ENCODE measurements around the gene PRICKLE2.

The PRICKLE2 gene

DNA sequence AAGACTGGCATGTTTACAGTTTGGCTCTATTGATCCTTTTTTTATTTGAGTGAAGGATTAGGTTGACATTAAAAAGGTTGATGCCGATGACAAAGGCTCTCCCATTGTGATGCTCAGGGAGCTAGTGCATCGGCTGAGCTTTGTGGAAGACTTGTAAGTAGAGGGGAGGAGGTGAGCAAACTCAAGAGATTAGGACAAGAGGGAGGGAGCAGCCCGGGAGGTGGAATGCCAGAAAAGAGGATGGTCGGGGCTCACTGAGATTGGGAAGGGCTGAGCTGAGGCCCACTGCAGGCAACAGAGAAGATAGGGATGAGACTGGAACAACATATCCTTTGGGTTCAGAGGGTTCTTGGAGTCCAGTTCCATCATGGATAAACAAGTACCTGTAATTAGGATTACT is 175.4 kb downstream of the PRICKLE2 start:
- H3K4me3 ChIP-seq (ENCODE audit: low read depth, low read length): no peak overlapping the region
- peak overlapping the region; percentile 5 for H4K8ac ChIP-seq (ENCODE audit: low read depth, low read length)
- WGBS (ENCODE audit: extremely low coverage, insufficient coverage, insufficient read length): no CpG with 5 or more reads among the region's 4 CpGs
- no peak overlapping the region for H3K4ac ChIP-seq (ENCODE audit: low read depth, low read length)
- peak overlapping the region; percentile 49 for H4K91ac ChIP-seq (ENCODE audit: low read depth, low read length)
- no peaks in the 10 kb centered on the region for H3K27me3 ChIP-seq (ENCODE audit: insufficient read depth, low read length)
- no peak overlapping the region for H3K14ac ChIP-seq (ENCODE audit: low read length)
- H3K36me3 ChIP-seq (ENCODE audit: control insufficient read depth in 1 of 2, insufficient read depth in 2 of 2, low read length in 2 of 2): no peaks in the 10 kb centered on the region
- no peaks in the 10 kb centered on the region for H3K9me3 ChIP-seq (ENCODE audit: insufficient read depth, low read depth, low read length)
- no peak overlapping the region for H3K4me2 ChIP-seq (ENCODE audit: low read length)
- peak overlapping the region; percentile 9 for H2BK120ac ChIP-seq (ENCODE audit: insufficient read depth, low read length, poor library complexity)
- H2AFZ ChIP-seq (ENCODE audit: insufficient read depth, low read length, poor library complexity): no peak overlapping the region
- no peak overlapping the region for H3K18ac ChIP-seq (ENCODE audit: low read length)
- peak overlapping the region; percentile 1 for H2BK5ac ChIP-seq (ENCODE audit: low read depth, low read length, poor library complexity)
- no peak overlapping the region for H4K12ac ChIP-seq (ENCODE audit: low read depth, low read length)
- peak overlapping the region; percentile 2 for H2BK12ac ChIP-seq (ENCODE audit: low read length)
- peaks cover 18 to 19% of the 10 kb centered on the region in 2 experiments for H3K4me1 ChIP-seq (ENCODE audit: control insufficient read depth in 1 of 2, insufficient read depth in 2 of 2, low read length in 2 of 2)
- no peak for DNase-seq
- H3K79me2 ChIP-seq (ENCODE audit: control insufficient read depth, insufficient read depth, low read length, poor library complexity): no peaks in the 10 kb centered on the region
- H3K23ac ChIP-seq (ENCODE audit: low read length): no peak overlapping the region
- H2AK5ac ChIP-seq (ENCODE audit: low read length): no peak overlapping the region
- peak overlapping the region; percentile 96 for H3K27ac ChIP-seq (ENCODE audit: low read depth, low read length)
- peaks cover 20% of the 10 kb centered on the region for H3K79me1 ChIP-seq (ENCODE audit: low read length)
- H3K9ac ChIP-seq (ENCODE audit: low read length): no peak overlapping the region

DNA sequence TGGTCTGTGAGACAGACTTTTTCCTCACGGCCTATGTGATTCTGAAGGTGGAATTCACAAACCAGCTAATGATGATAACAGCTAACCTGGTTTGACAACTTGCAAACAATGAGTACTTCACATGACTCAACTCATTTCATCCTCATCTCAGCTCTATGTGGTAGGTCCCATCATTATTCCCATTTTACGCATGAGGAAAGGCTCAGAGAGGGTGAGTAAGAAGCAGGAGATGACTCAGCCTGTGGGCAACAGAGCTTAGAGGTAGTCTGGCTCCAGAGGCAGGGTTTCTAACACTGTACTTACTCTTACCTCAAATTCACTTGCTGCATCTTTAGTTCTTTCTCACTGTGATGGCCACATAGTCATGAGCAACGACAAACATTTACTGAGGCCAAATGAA is 176.1 kb downstream of the PRICKLE2 start:
- Histone ChIP-seq H2AK5ac (ENCODE audit: low read length) (no peak overlapping the region), H3K9me3 (ENCODE audit: insufficient read depth, low read depth, low read length) (no peaks in the 10 kb centered on the region), H3K23ac (ENCODE audit: low read length) (no peak overlapping the region), H3K14ac (ENCODE audit: low read length) (peak overlapping the region; percentile 6), H3K4ac (ENCODE audit: low read depth, low read length) (no peak overlapping the region), H3K4me2 (ENCODE audit: low read length) (no peak overlapping the region), H3K79me1 (ENCODE audit: low read length) (peaks cover 22% of the 10 kb centered on the region), H3K27me3 (ENCODE audit: insufficient read depth, low read length) (no peaks in the 10 kb centered on the region), H3K9ac (ENCODE audit: low read length) (no peak overlapping the region), H2BK12ac (ENCODE audit: low read length) (peak overlapping the region; percentile 27), H2AFZ (ENCODE audit: insufficient read depth, low read length, poor library complexity) (no peak overlapping the region), H3K4me1 (ENCODE audit: control insufficient read depth in 1 of 2, insufficient read depth in 2 of 2, low read length in 2 of 2) (peaks cover 18 to 19% of the 10 kb centered on the region in 2 experiments), H3K27ac (ENCODE audit: low read depth, low read length) (peak overlapping the region; percentile 96), H4K12ac (ENCODE audit: low read depth, low read length) (no peak overlapping the region), H3K79me2 (ENCODE audit: control insufficient read depth, insufficient read depth, low read length, poor library complexity) (no peaks in the 10 kb centered on the region), H4K91ac (ENCODE audit: low read depth, low read length) (peak overlapping the region; percentile 58), H2BK5ac (ENCODE audit: low read depth, low read length, poor library complexity) (peak overlapping the region; percentile 92), H3K18ac (ENCODE audit: low read length) (no peak overlapping the region), H2BK120ac (ENCODE audit: insufficient read depth, low read length, poor library complexity) (peak overlapping the region; percentile 25), H3K36me3 (ENCODE audit: control insufficient read depth in 1 of 2, insufficient read depth in 2 of 2, low read length in 2 of 2) (no peaks in the 10 kb centered on the region), H3K4me3 (ENCODE audit: low read depth, low read length) (no peak overlapping the region), H4K8ac (ENCODE audit: low read depth, low read length) (no peak overlapping the region)
- WGBS (ENCODE audit: extremely low coverage, insufficient coverage, insufficient read length): no CpG with 5 or more reads among the region's 3 CpGs
- DNase-seq: peak; percentile 50 to 62

DNA sequence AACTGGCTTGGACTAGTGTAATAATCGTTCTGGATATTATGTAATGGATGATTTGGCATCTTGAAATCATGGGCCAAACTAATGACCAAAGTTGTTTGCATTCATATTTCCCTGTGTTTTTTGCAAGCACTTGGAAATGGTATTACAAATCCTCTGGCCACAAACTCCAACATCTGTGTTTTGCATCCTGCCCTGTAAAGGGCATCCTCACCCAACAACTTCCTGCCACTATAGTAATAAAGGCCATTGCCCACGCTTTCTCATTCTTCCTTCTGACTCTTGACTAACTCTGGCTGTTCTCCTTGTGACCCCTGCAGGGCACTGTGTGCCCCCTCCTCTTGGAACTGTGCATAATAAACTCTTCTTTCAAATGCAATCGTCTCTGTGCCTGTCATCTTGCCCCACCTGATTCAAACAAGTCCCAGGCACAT is 176.6 kb downstream of the PRICKLE2 start:
- Histone ChIP-seq H3K4ac (ENCODE audit: low read depth, low read length) (peak overlapping the region; percentile 25), H3K27me3 (ENCODE audit: insufficient read depth, low read length) (no peaks in the 10 kb centered on the region), H3K23ac (ENCODE audit: low read length) (no peak overlapping the region), H4K12ac (ENCODE audit: low read depth, low read length) (no peak overlapping the region), H3K27ac (ENCODE audit: low read depth, low read length) (peak overlapping the region; percentile 96), H3K14ac (ENCODE audit: low read length) (peak overlapping the region; percentile 68), H4K8ac (ENCODE audit: low read depth, low read length) (peak overlapping the region; percentile 81), H3K36me3 (ENCODE audit: control insufficient read depth in 1 of 2, insufficient read depth in 2 of 2, low read length in 2 of 2) (no peaks in the 10 kb centered on the region), H3K4me2 (ENCODE audit: low read length) (peak overlapping the region; percentile 26), H3K79me2 (ENCODE audit: control insufficient read depth, insufficient read depth, low read length, poor library complexity) (no peaks in the 10 kb centered on the region), H3K9ac (ENCODE audit: low read length) (no peak overlapping the region), H3K4me1 (ENCODE audit: control insufficient read depth in 1 of 2, insufficient read depth in 2 of 2, low read length in 2 of 2) (peaks cover 16 to 19% of the 10 kb centered on the region in 2 experiments), H2AFZ (ENCODE audit: insufficient read depth, low read length, poor library complexity) (no peak overlapping the region), H2BK120ac (ENCODE audit: insufficient read depth, low read length, poor library complexity) (peak overlapping the region; percentile 89), H3K4me3 (ENCODE audit: low read depth, low read length) (no peak overlapping the region), H2BK5ac (ENCODE audit: low read depth, low read length, poor library complexity) (peak overlapping the region; percentile 92), H2BK12ac (ENCODE audit: low read length) (peak overlapping the region; percentile 58), H2AK5ac (ENCODE audit: low read length) (peak overlapping the region; percentile 41), H3K18ac (ENCODE audit: low read length) (peak overlapping the region; percentile 69), H4K91ac (ENCODE audit: low read depth, low read length) (peak overlapping the region; percentile 78), H3K9me3 (ENCODE audit: insufficient read depth, low read depth, low read length) (no peaks in the 10 kb centered on the region), H3K79me1 (ENCODE audit: low read length) (peaks cover 22% of the 10 kb centered on the region)
- WGBS (ENCODE audit: extremely low coverage, insufficient coverage, insufficient read length): no CpG with 5 or more reads among the region's 3 CpGs
- no peak for DNase-seq

DNA sequence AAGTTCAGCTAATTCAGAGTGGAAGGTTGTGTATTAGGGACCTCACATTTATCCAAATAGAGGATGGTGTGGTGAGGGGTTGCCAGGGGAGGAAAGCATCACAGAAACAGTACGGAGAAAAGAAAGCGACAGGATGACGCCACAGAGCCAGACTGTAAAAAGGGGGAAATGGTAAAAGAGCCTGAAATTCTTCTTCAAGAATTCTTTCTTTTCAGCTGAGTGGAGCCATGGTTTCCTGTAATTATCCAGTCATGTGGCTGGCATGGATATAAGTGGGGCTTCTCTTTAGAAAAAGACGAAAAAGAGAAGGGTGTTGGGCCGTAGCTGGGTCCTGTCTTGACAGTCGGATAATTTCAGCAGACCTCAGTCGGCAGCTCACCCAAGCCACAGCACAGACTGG is 177.5 kb downstream of the PRICKLE2 start:
- Histone ChIP-seq H2BK12ac (ENCODE audit: low read length) (no peak overlapping the region), H4K12ac (ENCODE audit: low read depth, low read length) (no peak overlapping the region), H2BK120ac (ENCODE audit: insufficient read depth, low read length, poor library complexity) (peak overlapping the region; percentile 89), H4K91ac (ENCODE audit: low read depth, low read length) (peak overlapping the region; percentile 78), H3K27me3 (ENCODE audit: insufficient read depth, low read length) (no peaks in the 10 kb centered on the region), H3K4me1 (ENCODE audit: control insufficient read depth in 1 of 2, insufficient read depth in 2 of 2, low read length in 2 of 2) (peaks cover 15 to 19% of the 10 kb centered on the region in 2 experiments), H3K79me1 (ENCODE audit: low read length) (peaks cover 22% of the 10 kb centered on the region), H3K36me3 (ENCODE audit: control insufficient read depth in 1 of 2, insufficient read depth in 2 of 2, low read length in 2 of 2) (no peaks in the 10 kb centered on the region), H4K8ac (ENCODE audit: low read depth, low read length) (no peak overlapping the region), H2BK5ac (ENCODE audit: low read depth, low read length, poor library complexity) (peak overlapping the region; percentile 92), H3K4me2 (ENCODE audit: low read length) (peak overlapping the region; percentile 26), H3K18ac (ENCODE audit: low read length) (no peak overlapping the region), H3K14ac (ENCODE audit: low read length) (no peak overlapping the region), H2AFZ (ENCODE audit: insufficient read depth, low read length, poor library complexity) (no peak overlapping the region), H3K79me2 (ENCODE audit: control insufficient read depth, insufficient read depth, low read length, poor library complexity) (no peaks in the 10 kb centered on the region), H3K23ac (ENCODE audit: low read length) (no peak overlapping the region), H3K9me3 (ENCODE audit: insufficient read depth, low read depth, low read length) (no peaks in the 10 kb centered on the region), H3K9ac (ENCODE audit: low read length) (no peak overlapping the region), H3K4ac (ENCODE audit: low read depth, low read length) (no peak overlapping the region), H3K27ac (ENCODE audit: low read depth, low read length) (peak overlapping the region; percentile 96), H3K4me3 (ENCODE audit: low read depth, low read length) (no peak overlapping the region), H2AK5ac (ENCODE audit: low read length) (no peak overlapping the region)
- WGBS (ENCODE audit: extremely low coverage, insufficient coverage, insufficient read length): no CpG with 5 or more reads among the region's 7 CpGs
- DNase-seq: no peak

Measured in trophoblast cell (in vitro differentiated cells and primary cell).